Measurements from ENCODE around the gene EVC2. TPM values are rescaled to one million over a fixed set of nuclear protein-coding genes. Genes with fewer than 3 reads are reported as not detected.

EVC2 gene
- polyA plus RNA-seq, 1 donor (not counting 4 experiments of a cell fraction or from before 2014, with no cell fraction given) = 1.7 TPM

DNA sequence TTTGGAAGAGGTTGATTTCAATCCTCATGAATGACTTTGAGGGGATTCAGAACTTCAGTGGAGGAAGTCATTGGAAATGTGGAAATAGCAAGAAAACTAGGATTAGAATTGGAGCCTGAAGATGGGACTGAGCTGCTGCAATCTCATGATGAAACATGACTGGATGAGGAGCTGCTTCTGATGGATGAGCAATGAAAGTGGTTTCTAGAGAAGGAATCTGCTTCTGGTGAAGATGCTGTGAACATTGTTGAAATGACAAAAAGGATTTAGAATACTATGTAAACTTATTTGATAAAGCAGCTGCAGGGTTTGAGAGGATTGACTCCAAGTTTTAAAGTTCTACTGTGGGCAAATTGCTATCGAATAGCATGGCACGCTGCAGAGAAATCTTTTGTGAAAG lies 29.7 kb upstream of the EVC2 start:
- TF ChIP-seq, protein P1, sequence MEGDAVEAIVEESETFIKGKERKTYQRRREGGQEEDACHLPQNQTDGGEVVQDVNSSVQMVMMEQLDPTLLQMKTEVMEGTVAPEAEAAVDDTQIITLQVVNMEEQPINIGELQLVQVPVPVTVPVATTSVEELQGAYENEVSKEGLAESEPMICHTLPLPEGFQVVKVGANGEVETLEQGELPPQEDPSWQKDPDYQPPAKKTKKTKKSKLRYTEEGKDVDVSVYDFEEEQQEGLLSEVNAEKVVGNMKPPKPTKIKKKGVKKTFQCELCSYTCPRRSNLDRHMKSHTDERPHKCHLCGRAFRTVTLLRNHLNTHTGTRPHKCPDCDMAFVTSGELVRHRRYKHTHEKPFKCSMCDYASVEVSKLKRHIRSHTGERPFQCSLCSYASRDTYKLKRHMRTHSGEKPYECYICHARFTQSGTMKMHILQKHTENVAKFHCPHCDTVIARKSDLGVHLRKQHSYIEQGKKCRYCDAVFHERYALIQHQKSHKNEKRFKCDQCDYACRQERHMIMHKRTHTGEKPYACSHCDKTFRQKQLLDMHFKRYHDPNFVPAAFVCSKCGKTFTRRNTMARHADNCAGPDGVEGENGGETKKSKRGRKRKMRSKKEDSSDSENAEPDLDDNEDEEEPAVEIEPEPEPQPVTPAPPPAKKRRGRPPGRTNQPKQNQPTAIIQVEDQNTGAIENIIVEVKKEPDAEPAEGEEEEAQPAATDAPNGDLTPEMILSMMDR (optimal IDR thresholded peaks at IDR 0.05 in 1 of 3, IDR thresholded peaks at IDR 0.05 in 1 of 3, conservative IDR thresholded peaks at IDR 0.05 in 1 of 3; ENCODE audit: extremely low read depth in 1 of 3, insufficient read depth in 2 of 3, low read length in 3 of 3) = no peak
- no peak for TF ChIP-seq EZH2 (IDR thresholded peaks at IDR 0.05; ENCODE audit: low read length)
- Histone ChIP-seq H4K20me1 (ENCODE audit: control insufficient read depth, extremely low read depth, insufficient read depth, low read length) (no peaks in the 10 kb centered on the region), H3K4me1 (ENCODE audit: control insufficient read depth, extremely low read depth, insufficient read depth, low read length) (no peaks in the 10 kb centered on the region), H3K4me2 (ENCODE audit: control insufficient read depth, extremely low read depth, insufficient read depth, low read depth, low read length) (no peak overlapping the region), H3K79me2 (ENCODE audit: control insufficient read depth, insufficient read depth, low read length) (no peaks in the 10 kb centered on the region), H2AFZ (ENCODE audit: control insufficient read depth, low read length) (no peak overlapping the region), H3K4me3 (ENCODE audit: control insufficient read depth in 2 of 3, extremely low read depth in 1 of 3, insufficient read depth in 2 of 3, low read depth in 1 of 3, low read length in 3 of 3) (no peak overlapping the region), H3K27ac (ENCODE audit: control insufficient read depth, insufficient read depth, low read length) (no peak overlapping the region), H3K36me3 (ENCODE audit: control insufficient read depth in 2 of 2, extremely low read depth in 1 of 2, insufficient read depth in 2 of 2, low read length in 2 of 2) (peaks cover 32 to 41% of the 10 kb centered on the region in 2 experiments), H3K9ac (ENCODE audit: control insufficient read depth, extremely low read depth, insufficient read depth, low read length) (no peak overlapping the region), H3K9me1 (ENCODE audit: control insufficient read depth, extremely low read depth, insufficient read depth, low read length) (no peaks in the 10 kb centered on the region), H3K27me3 (ENCODE audit: control insufficient read depth, extremely low read depth, insufficient read depth, low read length) (no peaks in the 10 kb centered on the region), H3K9me3 (ENCODE audit: control insufficient read depth, low read depth, low read length) (no peaks in the 10 kb centered on the region)
- DNase-seq (ENCODE audit: low read depth, low spot score) = no peak
- no peak for FAIRE-seq
- dilution Hi-C loops (cut with MboI; ENCODE audit: extremely low pct_ligation_motif_present, low sequenced_read_pairs) = no loop called here

DNA sequence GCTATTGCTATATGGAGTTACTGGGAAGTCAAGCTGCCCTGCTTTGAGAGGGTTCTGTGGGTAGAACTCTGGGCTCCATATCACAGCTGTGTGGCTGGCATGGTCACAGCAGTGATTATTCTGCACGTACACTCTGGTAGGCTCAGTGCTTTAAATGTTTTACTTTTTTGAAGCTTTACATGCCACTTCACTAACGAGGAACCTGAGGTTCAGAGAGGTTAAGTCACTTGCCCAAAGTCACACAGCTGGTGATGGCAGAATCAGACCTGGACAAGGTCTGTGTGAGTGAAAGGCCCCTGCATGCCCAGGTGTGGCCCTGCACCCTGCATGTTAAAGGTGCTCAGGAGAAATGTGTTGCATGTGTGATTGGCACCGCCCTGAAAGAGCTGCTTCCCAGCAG lies 27.1 kb upstream of the EVC2 start:
- Histone ChIP-seq H3K9me3 (ENCODE audit: control insufficient read depth, low read depth, low read length) (no peaks in the 10 kb centered on the region), H3K4me3 (ENCODE audit: control insufficient read depth in 2 of 3, extremely low read depth in 1 of 3, insufficient read depth in 2 of 3, low read depth in 1 of 3, low read length in 3 of 3) (no peak overlapping the region), H3K79me2 (ENCODE audit: control insufficient read depth, insufficient read depth, low read length) (no peaks in the 10 kb centered on the region), H3K4me1 (ENCODE audit: control insufficient read depth, extremely low read depth, insufficient read depth, low read length) (no peaks in the 10 kb centered on the region), H2AFZ (ENCODE audit: control insufficient read depth, low read length) (no peak overlapping the region), H3K27me3 (ENCODE audit: control insufficient read depth, extremely low read depth, insufficient read depth, low read length) (no peaks in the 10 kb centered on the region), H3K36me3 (ENCODE audit: control insufficient read depth in 2 of 2, extremely low read depth in 1 of 2, insufficient read depth in 2 of 2, low read length in 2 of 2) (peaks cover 38 to 43% of the 10 kb centered on the region in 2 experiments), H3K4me2 (ENCODE audit: control insufficient read depth, extremely low read depth, insufficient read depth, low read depth, low read length) (no peak overlapping the region), H3K9me1 (ENCODE audit: control insufficient read depth, extremely low read depth, insufficient read depth, low read length) (no peaks in the 10 kb centered on the region), H3K27ac (ENCODE audit: control insufficient read depth, insufficient read depth, low read length) (no peak overlapping the region), H3K9ac (ENCODE audit: control insufficient read depth, extremely low read depth, insufficient read depth, low read length) (no peak overlapping the region), H4K20me1 (ENCODE audit: control insufficient read depth, extremely low read depth, insufficient read depth, low read length) (peaks cover 4% of the 10 kb centered on the region)
- dilution Hi-C loops (cut with MboI; ENCODE audit: extremely low pct_ligation_motif_present, low sequenced_read_pairs) = no loop called here
- FAIRE-seq (no peak), DNase-seq (ENCODE audit: low read depth, low spot score) (no peak)
- no peak for TF ChIP-seq EZH2 (IDR thresholded peaks at IDR 0.05; ENCODE audit: low read length)
- TF ChIP-seq, protein P1 (optimal IDR thresholded peaks at IDR 0.05 in 1 of 3, IDR thresholded peaks at IDR 0.05 in 1 of 3, conservative IDR thresholded peaks at IDR 0.05 in 1 of 3; ENCODE audit: extremely low read depth in 1 of 3, insufficient read depth in 2 of 3, low read length in 3 of 3) = no peak
